ENCODE results near the gene RALGAPB. TPM values are rescaled to one million over a fixed set of nuclear protein-coding genes. Genes with fewer than 3 reads are reported as not detected.

Gene RALGAPB
- total and polyA plus RNA-seq, 11 donors = 7.6 to 31.4 (median 26.0) TPM

DNA sequence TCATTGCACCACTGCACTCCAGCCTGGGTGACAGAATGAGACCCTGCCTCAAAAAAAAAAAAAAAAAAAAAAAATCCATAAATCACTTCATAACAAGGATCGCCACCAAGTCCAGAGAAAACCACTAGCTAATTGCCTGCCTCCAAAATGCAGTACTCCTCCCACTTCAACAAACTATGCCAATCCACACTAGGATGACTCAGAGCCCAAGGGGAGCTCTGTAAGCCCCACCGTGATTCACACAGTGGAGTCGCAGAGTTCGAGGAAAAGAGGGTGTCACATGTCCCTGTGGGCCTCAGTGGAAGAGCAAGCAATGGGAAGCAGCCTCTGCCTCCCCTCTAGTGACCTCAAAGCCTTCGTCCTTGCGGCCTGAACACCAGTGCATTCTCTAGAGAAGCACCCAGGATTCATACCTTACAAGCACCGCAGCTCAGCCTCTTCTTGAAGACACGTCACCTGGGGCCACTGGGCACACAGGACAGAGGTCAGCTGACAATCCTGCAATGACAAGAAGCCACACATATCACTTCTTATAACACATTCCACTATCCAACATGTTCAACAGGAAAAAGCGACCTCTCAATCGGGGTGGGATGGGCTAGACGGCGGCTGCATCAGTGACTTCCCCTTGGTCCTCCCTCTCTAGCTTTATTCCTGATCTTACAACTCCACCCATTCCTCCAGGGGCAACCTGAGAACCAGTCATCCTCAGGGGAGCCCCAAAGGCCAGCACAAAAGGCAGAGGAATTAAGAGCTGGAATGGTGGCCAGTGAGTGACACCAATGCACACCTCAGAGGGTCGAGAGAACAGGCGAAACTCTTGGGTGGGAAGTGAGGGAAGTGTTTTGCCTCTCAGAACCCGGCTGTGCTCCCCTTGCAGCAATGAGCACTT, 46.4 kb upstream of the RALGAPB start:
- Histone ChIP-seq H3K4me3 (no peak overlapping the region), H3K9me3 (no peaks in the 10 kb centered on the region), H3K4me1 (peaks cover 0 to 13% (median 0%) of the 10 kb centered on the region in 12 donors), H3K27me3 (no peaks in the 10 kb centered on the region), H3K36me3 (peaks cover 2 to 99% (median 97%) of the 10 kb centered on the region in 9 donors), H3K27ac (no peak overlapping the region)
- intact Hi-C loops (cut with DNase I) = no loop called here
- DNase-seq = peak in 1 of 5 donors; percentile 36
- WGBS, 4 donors = 75 to 84% (median 80%) methylated on average over 15 of the region's 15 CpGs
- ATAC-seq = peak in 2 of 4 donors; percentile 9 to 60
- TF ChIP-seq POLR2A (IDR thresholded peaks at IDR 0.05) = no peak
- no peak for TF ChIP-seq CTCF (IDR thresholded peaks at IDR 0.05)

DNA sequence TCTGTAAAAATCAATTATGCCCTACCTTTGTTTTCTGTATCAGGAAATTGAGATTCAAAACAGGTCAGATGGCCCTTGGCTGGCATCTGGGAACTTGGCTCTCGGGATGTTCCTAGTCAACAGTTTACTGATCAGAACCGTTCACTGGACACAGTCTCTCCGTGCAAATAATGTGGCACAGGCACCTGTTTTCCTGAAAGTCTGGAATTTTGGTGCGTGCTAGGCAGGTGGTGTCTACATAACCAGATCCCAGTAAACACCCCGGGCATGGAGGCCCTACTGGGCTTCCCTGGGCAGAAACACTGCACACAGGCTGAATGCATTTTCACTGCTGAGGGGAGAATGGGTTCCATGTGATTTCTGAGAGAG, 45.0 kb upstream of the RALGAPB start:
- no peaks in the 10 kb centered on the region for H3K27me3 ChIP-seq
- WGBS, 4 donors = 82 to 88% (median 86%) methylated on average over 4 to 5 of the region's 5 CpGs
- DNase-seq (no peak), ATAC-seq (no peak)
- TF ChIP-seq CTCF (IDR thresholded peaks at IDR 0.05) = no peak
- no peak for TF ChIP-seq POLR2A (IDR thresholded peaks at IDR 0.05)
- peaks cover 0 to 8% (median 0%) of the 10 kb centered on the region in 12 donors for H3K9me3 ChIP-seq
- H3K4me3 ChIP-seq = no peak overlapping the region
- no peak overlapping the region for H3K27ac ChIP-seq
- H3K36me3 ChIP-seq = peaks cover 3 to 99% (median 97%) of the 10 kb centered on the region in 9 donors
- intact Hi-C loops (cut with DNase I) = no loop called here
- H3K4me1 ChIP-seq = peaks cover 0 to 13% (median 0%) of the 10 kb centered on the region in 12 donors

DNA sequence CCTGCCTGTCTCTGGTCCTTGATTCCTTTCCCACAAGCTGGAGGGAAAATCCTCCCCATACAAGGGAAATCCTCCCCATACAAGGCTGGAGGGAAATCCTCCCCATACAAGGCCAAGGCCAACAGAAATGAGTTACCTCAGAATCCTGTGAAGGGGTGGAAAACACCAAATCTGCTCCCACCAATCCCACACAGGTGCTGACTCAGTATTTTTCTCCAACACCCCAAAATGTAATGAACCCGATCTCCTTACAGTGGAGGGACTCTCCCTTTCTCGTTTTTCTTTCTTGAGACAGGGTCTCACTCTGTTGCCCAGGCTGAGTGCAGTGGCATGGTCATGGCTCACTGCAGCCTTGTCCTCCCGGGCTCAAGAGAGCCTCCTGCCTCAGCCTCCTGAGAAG, 43.8 kb upstream of the RALGAPB start:
- intact Hi-C loops (cut with DNase I) = no loop called here
- no peak for DNase-seq
- Histone ChIP-seq H3K4me1 (peaks cover 0 to 25% (median 2%) of the 10 kb centered on the region in 12 donors), H3K36me3 (peaks cover 3 to 99% (median 97%) of the 10 kb centered on the region in 9 donors), H3K27ac (no peak overlapping the region), H3K27me3 (no peaks in the 10 kb centered on the region), H3K4me3 (no peak overlapping the region), H3K9me3 (peaks cover 0 to 8% (median 0%) of the 10 kb centered on the region in 12 donors)
- TF ChIP-seq CTCF (IDR thresholded peaks at IDR 0.05) (no peak), POLR2A (IDR thresholded peaks at IDR 0.05) (no peak)
- ATAC-seq = no peak
- WGBS, 4 donors = 94 to 95% (median 95%) methylated on average over 3 of the region's 3 CpGs

DNA sequence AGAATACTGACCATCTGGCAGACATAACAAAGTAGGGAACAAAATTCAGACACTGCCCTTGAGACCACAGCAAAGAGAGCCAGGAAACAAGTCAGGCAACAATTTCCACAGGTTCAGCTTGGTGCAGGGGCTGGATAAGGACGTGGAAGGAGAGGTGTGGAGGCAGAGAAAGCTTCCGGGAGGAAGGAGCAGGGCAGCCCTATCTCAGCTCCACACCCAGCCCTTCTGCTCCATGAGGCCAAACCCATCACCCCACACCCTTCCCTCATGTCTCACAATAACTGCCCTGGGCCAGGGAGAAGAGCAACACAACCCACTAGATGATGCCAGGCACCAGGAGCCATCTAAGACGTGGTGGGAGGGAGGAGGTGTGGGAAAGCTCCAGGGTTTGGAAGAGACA, 43.3 kb upstream of the RALGAPB start:
- H3K36me3 ChIP-seq = peaks cover 3 to 99% (median 94%) of the 10 kb centered on the region in 9 donors
- WGBS, 4 donors = 87 to 92% (median 88%) methylated on average over 3 of the region's 3 CpGs
- peaks cover 0 to 30% (median 7%) of the 10 kb centered on the region in 12 donors for H3K4me1 ChIP-seq
- no peak overlapping the region for H3K27ac ChIP-seq
- no peaks in the 10 kb centered on the region for H3K27me3 ChIP-seq
- no peak overlapping the region for H3K4me3 ChIP-seq
- H3K9me3 ChIP-seq = peaks cover 0 to 8% (median 0%) of the 10 kb centered on the region in 12 donors
- intact Hi-C loops (cut with DNase I) = no loop called here
- TF ChIP-seq CTCF (IDR thresholded peaks at IDR 0.05) (no peak), POLR2A (IDR thresholded peaks at IDR 0.05) (no peak)
- ATAC-seq (no peak), DNase-seq (no peak)

Measured in heart left ventricle (tissue), 16 donors.